PC-3 (cell line): ENCODE results near the gene LRRTM3.

Source experiments
- EZH2phosphoT487 ChIP-seq: fragments of 300-600 bp; sonication (generic); IDR thresholded peaks from 2 replicates; pipeline ENCODE4 v1.6.1; 2018; ENCODE audit warnings: mild to moderate bottlenecking, antibody characterized with exemption, low read length, borderline replicate concordance
- TF ChIP-seq, protein P1 (sequence below): fragments of 300-600 bp; sonication (generic); conservative IDR thresholded peaks from 2 replicates; pipeline ENCODE4 v1.5.1; 2017; ENCODE audit warnings: antibody characterized with exemption, low read depth, mild to moderate bottlenecking, low read length

DNA sequence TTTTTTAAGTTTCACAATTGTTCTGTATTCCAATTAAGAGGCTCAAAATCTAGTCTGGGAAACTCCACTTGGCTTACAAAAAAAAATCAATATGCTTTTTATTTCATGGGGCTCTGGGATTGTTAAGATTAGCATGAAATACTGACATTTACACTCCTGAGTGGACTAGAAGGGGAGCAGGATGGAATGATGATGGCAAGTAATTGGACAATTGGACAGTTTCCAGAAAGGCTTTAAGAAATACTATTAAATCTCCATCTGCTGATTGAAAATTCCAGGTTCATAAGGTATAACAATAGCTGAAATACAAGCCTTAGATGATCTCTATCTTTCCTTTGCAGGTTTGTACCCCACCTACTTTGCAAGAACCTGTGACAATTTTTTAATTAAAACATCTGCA, 184.4 kb downstream of the LRRTM3 start:
- TF ChIP-seq, protein P1, sequence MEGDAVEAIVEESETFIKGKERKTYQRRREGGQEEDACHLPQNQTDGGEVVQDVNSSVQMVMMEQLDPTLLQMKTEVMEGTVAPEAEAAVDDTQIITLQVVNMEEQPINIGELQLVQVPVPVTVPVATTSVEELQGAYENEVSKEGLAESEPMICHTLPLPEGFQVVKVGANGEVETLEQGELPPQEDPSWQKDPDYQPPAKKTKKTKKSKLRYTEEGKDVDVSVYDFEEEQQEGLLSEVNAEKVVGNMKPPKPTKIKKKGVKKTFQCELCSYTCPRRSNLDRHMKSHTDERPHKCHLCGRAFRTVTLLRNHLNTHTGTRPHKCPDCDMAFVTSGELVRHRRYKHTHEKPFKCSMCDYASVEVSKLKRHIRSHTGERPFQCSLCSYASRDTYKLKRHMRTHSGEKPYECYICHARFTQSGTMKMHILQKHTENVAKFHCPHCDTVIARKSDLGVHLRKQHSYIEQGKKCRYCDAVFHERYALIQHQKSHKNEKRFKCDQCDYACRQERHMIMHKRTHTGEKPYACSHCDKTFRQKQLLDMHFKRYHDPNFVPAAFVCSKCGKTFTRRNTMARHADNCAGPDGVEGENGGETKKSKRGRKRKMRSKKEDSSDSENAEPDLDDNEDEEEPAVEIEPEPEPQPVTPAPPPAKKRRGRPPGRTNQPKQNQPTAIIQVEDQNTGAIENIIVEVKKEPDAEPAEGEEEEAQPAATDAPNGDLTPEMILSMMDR, result no peak
- TF ChIP-seq EZH2phosphoT487, result no peak
